ENCODE measurements around the gene GSN. TPM values are rescaled to one million over a fixed set of nuclear protein-coding genes. Genes with fewer than 3 reads are reported as not detected.

The GSN gene
- total and polyA plus RNA-seq, 2 of the 13 experiments (the other 11 are each of a cell fraction or from before 2014, with no cell fraction given), result 294 to 307 TPM

DNA sequence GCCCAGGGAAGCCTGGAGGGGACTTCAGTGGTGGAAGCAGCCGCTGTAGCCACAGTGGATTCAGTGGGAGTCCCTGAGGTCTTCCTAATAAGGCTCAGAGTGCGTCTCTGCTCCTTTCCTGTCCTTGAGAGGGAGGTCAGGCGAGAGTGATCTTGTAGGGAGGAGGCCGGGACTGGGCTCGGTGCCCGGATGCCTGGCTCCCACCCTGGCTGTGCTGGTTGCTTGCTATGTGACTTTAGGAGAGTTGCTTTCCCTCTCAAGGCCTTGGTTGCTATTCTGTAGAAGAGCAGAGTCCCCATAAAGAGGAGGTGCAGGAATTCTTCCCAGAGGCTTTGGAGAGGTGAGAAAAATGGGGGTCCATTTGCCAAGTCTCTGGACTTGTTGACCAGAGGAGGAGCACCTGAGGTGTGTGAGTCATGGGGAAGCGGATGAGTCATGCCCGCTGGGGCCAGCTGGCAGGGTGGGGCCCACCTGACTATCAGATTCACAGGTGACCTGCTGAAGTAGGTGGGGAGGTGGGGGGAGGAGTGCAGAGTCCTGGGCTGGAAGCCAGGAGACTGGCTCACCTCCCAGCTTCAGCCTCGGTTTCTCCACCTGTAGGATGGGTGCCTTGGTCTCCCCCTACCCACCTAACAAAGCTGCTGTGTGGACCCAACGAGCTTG, 13.8 kb downstream of the GSN start (continued):
- TF ChIP-seq NFKB2 (CRISPR knock-in tag; IDR thresholded peaks at IDR 0.05; ENCODE audit: borderline replicate concordance), result no peak
- TF ChIP-seq, protein P1, sequence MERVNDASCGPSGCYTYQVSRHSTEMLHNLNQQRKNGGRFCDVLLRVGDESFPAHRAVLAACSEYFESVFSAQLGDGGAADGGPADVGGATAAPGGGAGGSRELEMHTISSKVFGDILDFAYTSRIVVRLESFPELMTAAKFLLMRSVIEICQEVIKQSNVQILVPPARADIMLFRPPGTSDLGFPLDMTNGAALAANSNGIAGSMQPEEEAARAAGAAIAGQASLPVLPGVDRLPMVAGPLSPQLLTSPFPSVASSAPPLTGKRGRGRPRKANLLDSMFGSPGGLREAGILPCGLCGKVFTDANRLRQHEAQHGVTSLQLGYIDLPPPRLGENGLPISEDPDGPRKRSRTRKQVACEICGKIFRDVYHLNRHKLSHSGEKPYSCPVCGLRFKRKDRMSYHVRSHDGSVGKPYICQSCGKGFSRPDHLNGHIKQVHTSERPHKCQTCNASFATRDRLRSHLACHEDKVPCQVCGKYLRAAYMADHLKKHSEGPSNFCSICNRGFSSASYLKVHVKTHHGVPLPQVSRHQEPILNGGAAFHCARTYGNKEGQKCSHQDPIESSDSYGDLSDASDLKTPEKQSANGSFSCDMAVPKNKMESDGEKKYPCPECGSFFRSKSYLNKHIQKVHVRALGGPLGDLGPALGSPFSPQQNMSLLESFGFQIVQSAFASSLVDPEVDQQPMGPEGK (CRISPR knock-in tag; IDR thresholded peaks at IDR 0.05), result peak; percentile 95
- TF ChIP-seq ZNF225 (CRISPR knock-in tag; IDR thresholded peaks at IDR 0.05), result no peak
- TF ChIP-seq, protein P2, sequence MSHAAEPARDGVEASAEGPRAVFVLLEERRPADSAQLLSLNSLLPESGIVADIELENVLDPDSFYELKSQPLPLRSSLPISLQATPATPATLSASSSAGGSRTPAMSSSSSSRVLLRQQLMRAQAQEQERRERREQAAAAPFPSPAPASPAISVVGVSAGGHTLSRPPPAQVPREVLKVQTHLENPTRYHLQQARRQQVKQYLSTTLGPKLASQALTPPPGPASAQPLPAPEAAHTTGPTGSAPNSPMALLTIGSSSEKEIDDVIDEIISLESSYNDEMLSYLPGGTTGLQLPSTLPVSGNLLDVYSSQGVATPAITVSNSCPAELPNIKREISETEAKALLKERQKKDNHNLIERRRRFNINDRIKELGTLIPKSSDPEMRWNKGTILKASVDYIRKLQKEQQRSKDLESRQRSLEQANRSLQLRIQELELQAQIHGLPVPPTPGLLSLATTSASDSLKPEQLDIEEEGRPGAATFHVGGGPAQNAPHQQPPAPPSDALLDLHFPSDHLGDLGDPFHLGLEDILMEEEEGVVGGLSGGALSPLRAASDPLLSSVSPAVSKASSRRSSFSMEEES (CRISPR knock-in tag; IDR thresholded peaks at IDR 0.05), result peak; percentile 92
- no peak for TF ChIP-seq ZNF335 (CRISPR knock-in tag; IDR thresholded peaks at IDR 0.05)
- no peak for TF ChIP-seq U2AF2 (IDR thresholded peaks at IDR 0.05; ENCODE audit: low read depth, low read length)
- TF ChIP-seq AHR (CRISPR knock-in tag; IDR thresholded peaks at IDR 0.05), result peak; percentile 46; the same call in 1 of the 2 replicates
- TF ChIP-seq ZBTB38 (CRISPR knock-in tag; IDR thresholded peaks at IDR 0.05), result peak; percentile 53; the same call in 1 of the 2 replicates
- 0 out of 2 replicates have a peak, but pooled peaks have one; percentile 18 for TF ChIP-seq SIX4 (CRISPR knock-in tag; IDR thresholded peaks at IDR 0.05)
- no peak for TF ChIP-seq SOX6 (IDR thresholded peaks at IDR 0.05)
- peak; percentile 59 for TF ChIP-seq SOX6 (CRISPR knock-in tag; IDR thresholded peaks at IDR 0.05)
- TF ChIP-seq PHF8 (CRISPR knock-in tag; IDR thresholded peaks at IDR 0.05), result no peak
- no peak for TF ChIP-seq ISX (CRISPR knock-in tag; conservative IDR thresholded peaks at IDR 0.05)
- TF ChIP-seq TEAD3 (CRISPR knock-in tag; optimal IDR thresholded peaks at IDR 0.05; ENCODE audit: borderline replicate concordance), result peak; percentile 30
- TF ChIP-seq JUNB (CRISPR knock-in tag; IDR thresholded peaks at IDR 0.05; ENCODE audit: borderline replicate concordance), result peak; percentile 99
- 0 out of 2 replicates have a peak, but pooled peaks have one; percentile 37 for TF ChIP-seq ZNF703 (CRISPR knock-in tag; IDR thresholded peaks at IDR 0.05; ENCODE audit: borderline replicate concordance)
- TF ChIP-seq, protein P3, sequence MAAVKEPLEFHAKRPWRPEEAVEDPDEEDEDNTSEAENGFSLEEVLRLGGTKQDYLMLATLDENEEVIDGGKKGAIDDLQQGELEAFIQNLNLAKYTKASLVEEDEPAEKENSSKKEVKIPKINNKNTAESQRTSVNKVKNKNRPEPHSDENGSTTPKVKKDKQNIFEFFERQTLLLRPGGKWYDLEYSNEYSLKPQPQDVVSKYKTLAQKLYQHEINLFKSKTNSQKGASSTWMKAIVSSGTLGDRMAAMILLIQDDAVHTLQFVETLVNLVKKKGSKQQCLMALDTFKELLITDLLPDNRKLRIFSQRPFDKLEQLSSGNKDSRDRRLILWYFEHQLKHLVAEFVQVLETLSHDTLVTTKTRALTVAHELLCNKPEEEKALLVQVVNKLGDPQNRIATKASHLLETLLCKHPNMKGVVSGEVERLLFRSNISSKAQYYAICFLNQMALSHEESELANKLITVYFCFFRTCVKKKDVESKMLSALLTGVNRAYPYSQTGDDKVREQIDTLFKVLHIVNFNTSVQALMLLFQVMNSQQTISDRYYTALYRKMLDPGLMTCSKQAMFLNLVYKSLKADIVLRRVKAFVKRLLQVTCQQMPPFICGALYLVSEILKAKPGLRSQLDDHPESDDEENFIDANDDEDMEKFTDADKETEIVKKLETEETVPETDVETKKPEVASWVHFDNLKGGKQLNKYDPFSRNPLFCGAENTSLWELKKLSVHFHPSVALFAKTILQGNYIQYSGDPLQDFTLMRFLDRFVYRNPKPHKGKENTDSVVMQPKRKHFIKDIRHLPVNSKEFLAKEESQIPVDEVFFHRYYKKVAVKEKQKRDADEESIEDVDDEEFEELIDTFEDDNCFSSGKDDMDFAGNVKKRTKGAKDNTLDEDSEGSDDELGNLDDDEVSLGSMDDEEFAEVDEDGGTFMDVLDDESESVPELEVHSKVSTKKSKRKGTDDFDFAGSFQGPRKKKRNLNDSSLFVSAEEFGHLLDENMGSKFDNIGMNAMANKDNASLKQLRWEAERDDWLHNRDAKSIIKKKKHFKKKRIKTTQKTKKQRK (IDR thresholded peaks at IDR 0.05; ENCODE audit: low read length), result no peak
- no peak for TF ChIP-seq NAIF1 (CRISPR knock-in tag; IDR thresholded peaks at IDR 0.05; ENCODE audit: borderline replicate concordance)
- no peak for TF ChIP-seq YY1 (IDR thresholded peaks at IDR 0.05; ENCODE audit: insufficient read depth, insufficient replicate concordance, low read depth, low read length)
- TF ChIP-seq ETV5 (CRISPR knock-in tag; IDR thresholded peaks at IDR 0.05; ENCODE audit: borderline replicate concordance), result peak; percentile 61; the same call in 1 of the 2 replicates
- TF ChIP-seq, protein P4, sequence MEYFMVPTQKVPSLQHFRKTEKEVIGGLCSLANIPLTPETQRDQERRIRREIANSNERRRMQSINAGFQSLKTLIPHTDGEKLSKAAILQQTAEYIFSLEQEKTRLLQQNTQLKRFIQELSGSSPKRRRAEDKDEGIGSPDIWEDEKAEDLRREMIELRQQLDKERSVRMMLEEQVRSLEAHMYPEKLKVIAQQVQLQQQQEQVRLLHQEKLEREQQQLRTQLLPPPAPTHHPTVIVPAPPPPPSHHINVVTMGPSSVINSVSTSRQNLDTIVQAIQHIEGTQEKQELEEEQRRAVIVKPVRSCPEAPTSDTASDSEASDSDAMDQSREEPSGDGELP (IDR thresholded peaks at IDR 0.05; ENCODE audit: borderline replicate concordance, low read depth), result peak; percentile 99
- peak; percentile 32 for TF ChIP-seq MED1 (CRISPR knock-in tag; IDR thresholded peaks at IDR 0.05)
- TF ChIP-seq SP2 (CRISPR knock-in tag; IDR thresholded peaks at IDR 0.05), result no peak
- TF ChIP-seq SNAI1 (CRISPR knock-in tag; IDR thresholded peaks at IDR 0.05; ENCODE audit: borderline replicate concordance), result peak; percentile 79; the same call in 1 of the 2 replicates

Measured in HepG2 (cell line).